Liver (tissue), 9 donors: ENCODE results near the gene CSPG4. TPM values are rescaled to one million over a fixed set of nuclear protein-coding genes. Genes with fewer than 3 reads are reported as not detected.
A peak's percentile ranks its signal among the peaks of the same experiment; 100 is the strongest.

Source experiments
- DNase-seq: peaks from one replicate; pipeline ENCODE4 v3.0.0-alpha.2; 2017; ENCODE audit warnings: low spot score
- H3K27ac ChIP-seq, 2 donors: one replicate each; pipeline ENCODE4 v1.7.0; 2013; ENCODE audit warnings: inconsistent platforms in 2 of 2, low read length in 2 of 2, control low read depth in 1 of 2, low read depth in 1 of 2, mild to moderate bottlenecking in 1 of 2
- H3K27me3 ChIP-seq, 4 donors: one replicate each; pipeline versions ENCODE4 v1.6.1 to v1.7.0; 2013; ENCODE audit warnings: low read length in 3 of 4, inconsistent platforms in 1 of 4, mild to moderate bottlenecking in 1 of 4, moderate library complexity in 1 of 4; ENCODE audit not compliant: control insufficient read depth in 4 of 4, insufficient read depth in 4 of 4
- H3K36me3 ChIP-seq, 4 donors: one replicate each; pipeline versions ENCODE4 v1.6.1 to v1.7.0; 2013; ENCODE audit warnings: low read length in 3 of 4, mild to moderate bottlenecking in 3 of 4, low read depth in 1 of 4, moderate library complexity in 1 of 4; ENCODE audit not compliant: control insufficient read depth in 4 of 4, insufficient read depth in 3 of 4
- H3K4me1 ChIP-seq, 4 donors: one replicate each; pipeline versions ENCODE4 v1.6.1 to v1.7.0; 2013; ENCODE audit warnings: low read length in 3 of 4, mild to moderate bottlenecking in 3 of 4, moderate library complexity in 1 of 4; ENCODE audit not compliant: control insufficient read depth in 4 of 4, insufficient read depth in 4 of 4
- H3K4me3 ChIP-seq, 3 donors: one replicate each; pipeline versions ENCODE4 v1.6.1 to v1.7.0; 2013; ENCODE audit warnings: low read length in 3 of 3, control low read depth in 1 of 3, low read depth in 1 of 3, mild to moderate bottlenecking in 1 of 3
- H3K9ac ChIP-seq, 2 donors: one replicate each; pipeline ENCODE4 v1.7.0; 2013; ENCODE audit warnings: low read length in 2 of 2, mild to moderate bottlenecking in 2 of 2, moderate library complexity in 2 of 2, control low read depth in 1 of 2, low read depth in 1 of 2
- H3K9me3 ChIP-seq, 4 donors: one replicate each; pipeline versions ENCODE4 v1.6.1 to v1.7.0; 2013; ENCODE audit warnings: low read length in 3 of 4; ENCODE audit not compliant: control insufficient read depth in 4 of 4
- ATF3 ChIP-seq: IDR thresholded peaks from 2 replicates; pipeline ENCODE4 v1.6.1; 2016; ENCODE audit warnings: antibody characterized with exemption
- CTCF ChIP-seq: fragments of 150-350 bp; IDR thresholded peaks from 2 replicates; pipeline ENCODE4 v1.5.1; 2017; ENCODE audit warnings: improper control_type of control experiment, low read depth, low read length; ENCODE audit not compliant: missing input control
- FOXA2 ChIP-seq: IDR thresholded peaks from 2 replicates; pipeline ENCODE4 v1.6.1; 2016; ENCODE audit warnings: antibody characterized with exemption
- HNF4A ChIP-seq, 2 donors: conservative IDR thresholded peaks; 2 replicates each; pipeline ENCODE4 v1.6.1; 2016; ENCODE audit warnings: antibody characterized with exemption in 2 of 2, mild to moderate bottlenecking in 2 of 2
- HNF4G ChIP-seq: IDR thresholded peaks from 2 replicates; pipeline ENCODE4 v1.6.1; 2016; ENCODE audit warnings: antibody characterized with exemption
- JUND ChIP-seq, 2 donors: IDR thresholded peaks; 2 replicates each; pipeline ENCODE4 v1.6.1; 2016; ENCODE audit warnings: antibody characterized with exemption in 2 of 2
- MAX ChIP-seq: IDR thresholded peaks from 2 replicates; pipeline ENCODE4 v1.6.1; 2016; ENCODE audit warnings: antibody characterized with exemption
- NR2F2 ChIP-seq: IDR thresholded peaks from 2 replicates; pipeline ENCODE4 v1.6.1; 2016; ENCODE audit warnings: antibody characterized with exemption
- REST ChIP-seq: IDR thresholded peaks from 2 replicates; pipeline ENCODE4 v1.6.1; 2016; ENCODE audit warnings: antibody characterized with exemption, mild to moderate bottlenecking
- RXRA ChIP-seq, 2 donors: IDR thresholded peaks; 2 replicates each; pipeline ENCODE4 v1.6.1; 2017 to 2018; ENCODE audit warnings: antibody characterized with exemption in 2 of 2, mild to moderate bottlenecking in 1 of 2
- SP1 ChIP-seq: IDR thresholded peaks from 2 replicates; pipeline ENCODE4 v1.6.1; 2018; ENCODE audit warnings: antibody characterized with exemption, mild to moderate bottlenecking
- TAF1 ChIP-seq: conservative IDR thresholded peaks from 2 replicates; pipeline ENCODE4 v1.6.1; 2016; ENCODE audit warnings: antibody characterized with exemption, mild to moderate bottlenecking
- ZBTB33 ChIP-seq: IDR thresholded peaks from 2 replicates; pipeline ENCODE4 v1.6.1; 2016; ENCODE audit warnings: antibody characterized with exemption
- WGBS: extraction: QIAGEN DNeasy Blood & Tissue Kit; methylation state at CpG from one replicate; pipeline ENCODE4 v1.1.7; 2013; 5-methylcytosine and 5-hydroxymethylcytosine counted together
- polyA plus RNA-seq, 2 donors: library from polyadenylated mRNA; stranded (reverse) in 1 of 2; unstranded in 1 of 2; fragments of 200-250 nt in 1 of 2; fragments of >200 nt in 1 of 2; fragmentation: Nextera tagmentation in 1 of 2; extraction: Ambion mirVana in 1 of 2; gene quantifications; one replicate each; pipeline versions ENCODE4 v1.2.1 to v1.2.3, GENCODE V29; 2013 to 2015
- total RNA-seq, 2 donors: library from RNA; depleted of rRNA; stranded (reverse); fragments of >200 nt; gene quantifications; one replicate each; pipeline ENCODE4 v1.2.3, GENCODE V29; 2014
- donor health status: healthy.
- donor health status: healthy.
- donor health status: healthy.
- donor health status: healthy.
- donor health status: healthy.

Gene CSPG4
- total and polyA plus RNA-seq, 4 donors: 0.07 to 1.5 (median 0.76) TPM

- no peak for DNase-seq
- no peaks in the 10 kb centered on the region for H3K9me3 ChIP-seq
- H3K27me3 ChIP-seq: no peaks in the 10 kb centered on the region
- H3K9ac ChIP-seq: no peak overlapping the region
- 80% methylated on average over 41 of the region's 41 CpGs for WGBS
- H3K4me3 ChIP-seq: no peak overlapping the region
- no peaks in the 10 kb centered on the region for H3K36me3 ChIP-seq
- TF ChIP-seq HNF4G: no peak
- peak in 1 of 2 donors; percentile 36 for TF ChIP-seq HNF4A (conservative IDR thresholded peaks at IDR 0.05)
- no peak overlapping the region for H3K27ac ChIP-seq
- peaks cover 0 to 2% (median under 1%) of the 10 kb centered on the region in 4 donors for H3K4me1 ChIP-seq
Observed at GRCh38 chr15:75675579-75676404, 36.9 kb downstream of the CSPG4 start.

- no peak for DNase-seq
Observed at GRCh38 chr15:75674366-75674765, 38.3 kb downstream of the CSPG4 start.

GRCh38 chr15:75673426-75674235, 39.0 kb downstream of the CSPG4 start:
- no peaks in the 10 kb centered on the region for H3K9me3 ChIP-seq
- H3K4me1 ChIP-seq: peaks cover 0 to 2% (median 0%) of the 10 kb centered on the region in 4 donors
- H3K9ac ChIP-seq: no peak overlapping the region
- H3K4me3 ChIP-seq: no peak overlapping the region
- no peak for DNase-seq
- H3K36me3 ChIP-seq: no peaks in the 10 kb centered on the region
- WGBS: 90% methylated on average over 10 of the region's 10 CpGs
- no peak overlapping the region for H3K27ac ChIP-seq
- no peaks in the 10 kb centered on the region for H3K27me3 ChIP-seq
- TF ChIP-seq FOXA2: no peak
- TF ChIP-seq MAX: no peak
- no peak for TF ChIP-seq CTCF
- TF ChIP-seq RXRA (IDR thresholded peaks at IDR 0.05): no peak
- no peak for TF ChIP-seq JUND (IDR thresholded peaks at IDR 0.05)
- no peak for TF ChIP-seq REST
- no peak for TF ChIP-seq NR2F2
- no peak for TF ChIP-seq TAF1
- TF ChIP-seq ATF3: no peak
- no peak for TF ChIP-seq HNF4G
- no peak for TF ChIP-seq SP1
- no peak for TF ChIP-seq HNF4A (conservative IDR thresholded peaks at IDR 0.05)

More at GRCh38 chr15:75674366-75674765, 38.3 kb downstream of the CSPG4 start:
- Histone ChIP-seq H3K4me3 (no peak overlapping the region), H3K27me3 (no peaks in the 10 kb centered on the region), H3K4me1 (peaks cover 0 to 2% (median 0%) of the 10 kb centered on the region in 4 donors), H3K27ac (no peak overlapping the region), H3K9me3 (no peaks in the 10 kb centered on the region), H3K9ac (no peak overlapping the region), H3K36me3 (no peaks in the 10 kb centered on the region)
- whole genome bisulfite sequencing: 86% methylated on average over 8 of the region's 8 CpGs
- TF ChIP-seq ZBTB33 (no peak), FOXA2 (no peak)
